Heart right ventricle (tissue), 16 donors: Measurements from ENCODE around the gene GFM1. TPM values are rescaled to one million over a fixed set of nuclear protein-coding genes. Genes with fewer than 3 reads are reported as not detected.

Source experiments
- ATAC-seq, 8 donors: fragments of 200-7000 bp; cut with Tn5 transposase; one replicate each; pipeline ENCODE4 v1.9.1; 2020; ENCODE audit warnings: mild to moderate bottlenecking in 8 of 8, moderate library complexity in 8 of 8, moderate number of reproducible peaks in 1 of 8
- DNase-seq, 2 donors: peaks; one replicate each; pipeline ENCODE4 v3.0.0-alpha.2; 2020
- H3K27ac ChIP-seq, 10 donors: fragments of 200-600 bp; sonication (generic) in 2 of 10; one replicate each; pipeline versions ENCODE4 v1.5.0 to v1.8.0; 2020 to 2022; ENCODE audit warnings: mild to moderate bottlenecking in 3 of 10
- H3K27me3 ChIP-seq, 7 donors: fragments of 200-600 bp; one replicate each; pipeline ENCODE4 v1.8.0; 2021 to 2022; ENCODE audit warnings: mild to moderate bottlenecking in 2 of 7
- H3K36me3 ChIP-seq, 9 donors: fragments of 200-600 bp; sonication (generic) in 1 of 9; one replicate each; pipeline versions ENCODE4 v1.5.0 to v1.8.0; 2020 to 2022; ENCODE audit warnings: mild to moderate bottlenecking in 2 of 9
- H3K4me1 ChIP-seq, 9 donors: fragments of 200-600 bp; sonication (generic) in 1 of 9; one replicate each; pipeline versions ENCODE4 v1.5.0 to v1.8.0; 2020 to 2022; ENCODE audit warnings: mild to moderate bottlenecking in 4 of 9
- H3K4me3 ChIP-seq, 10 donors: fragments of 200-600 bp; sonication (generic) in 2 of 10; one replicate each; pipeline versions ENCODE4 v1.5.0 to v1.8.0; 2020 to 2022; ENCODE audit warnings: mild to moderate bottlenecking in 7 of 10, moderate library complexity in 2 of 10
- H3K9me3 ChIP-seq, 11 donors: fragments of 200-600 bp in 10 of 11; sonication (generic) in 2 of 11; one replicate each; pipeline versions ENCODE4 v1.5.0 to v1.8.0; 2013 to 2022; ENCODE audit warnings: mild to moderate bottlenecking in 2 of 11, control low read depth in 1 of 11, moderate library complexity in 1 of 11
- WGBS, 2 donors: extraction: QIAGEN DNeasy Blood & Tissue Kit; methylation state at CpG; one replicate each; pipeline ENCODE4 v1.1.7; 2013; ENCODE audit warnings: inconsistent platforms in 1 of 2; 5-methylcytosine and 5-hydroxymethylcytosine counted together
- intact Hi-C, 10 donors: fragments of 100-400 bp; cut with DNase I; formaldehyde crosslinking; loops; one replicate each; pipeline versions ENCODE4 v1.11.1 to v1.14.2; 2022
- polyA plus RNA-seq, 2 donors: library from polyadenylated mRNA; stranded (reverse); fragments of 200-250 nt; gene quantifications; one replicate each; pipeline ENCODE4 v1.2.3, GENCODE V29; 2013
- total RNA-seq, 10 donors: library from RNA; stranded (reverse); fragmentation: NEBNext Ultra II Directional in 3 of 10; extraction: Animal tissue kit (Norgen Biotek cat#: 25700) in 3 of 10; gene quantifications; one replicate each; pipeline versions ENCODE4 v1.2.1 to v1.2.4, GENCODE V29; 2021 to 2023
- TF ChIP-seq, protein P1 (sequence below), 9 donors: fragments of 200-600 bp; sonication (generic) in 2 of 9; IDR thresholded peaks; one replicate each; pipeline versions ENCODE4 v1.5.0 to v1.8.0; 2021 to 2022; ENCODE audit warnings: antibody characterized with exemption in 9 of 9, mild to moderate bottlenecking in 5 of 9, moderate library complexity in 1 of 9
- donor health status: Arrhythmogenic right ventricular cardiomyopathy.
- donor health status: ischemic (EF 13 %, LVEDD 7.1; RV severe dilation, severe dysfunction).
- donor health status: healthy with polysubstance abuse.
- donor health status: DM: no; HTN: yes; CAD: no.
- donor health status: DM: no; HTN: no; CAD: no.
- donor health status: ischemic (EF 25% LVEDD 6.9; RV normal size, moderate dysfunction).
- donor health status: ischemic (EF 25% LVEDD 5.7; RV mildly dilated, moderate dysfunction).
- donor health status: healthy.
- donor health status: DM: yes; HTN: yes; CAD: no.
- donor health status: Ischemic cardiomyopathy.
- donor health status: ischemic (EF 35%, LVEDD 5.7; RV mildly dilated, moderate dysfunction).
- donor health status: nonischemic (EF 11% LVEDD 7.7; RV severe dilation, severe dysfunction).
- donor health status: DM: yes; HTN: yes; CAD: no.
- donor health status: PGD.
- donor health status: ischemic (EF 29% LVEDD 5.4; RV normal size, mild dysfunction).
- donor health status: nonischemic (EF 23%, LVEDD 6.1; RV moderate dilation, normal function).

Gene GFM1
- total and polyA plus RNA-seq, 12 donors: 15.1 to 86.4 (median 68.7) TPM

GRCh38 chr3:158700559-158700958, 56.2 kb downstream of the GFM1 start:
- Histone ChIP-seq H3K4me1 (peaks cover 0 to 42% (median 13%) of the 10 kb centered on the region in 9 donors), H3K27ac (peak overlapping the region in 1 of 10 donors; percentile 23), H3K4me3 (no peak overlapping the region), H3K27me3 (no peaks in the 10 kb centered on the region), H3K9me3 (no peaks in the 10 kb centered on the region), H3K36me3 (peaks cover 0 to 37% (median 8%) of the 10 kb centered on the region in 9 donors)
- TF ChIP-seq, protein P1, sequence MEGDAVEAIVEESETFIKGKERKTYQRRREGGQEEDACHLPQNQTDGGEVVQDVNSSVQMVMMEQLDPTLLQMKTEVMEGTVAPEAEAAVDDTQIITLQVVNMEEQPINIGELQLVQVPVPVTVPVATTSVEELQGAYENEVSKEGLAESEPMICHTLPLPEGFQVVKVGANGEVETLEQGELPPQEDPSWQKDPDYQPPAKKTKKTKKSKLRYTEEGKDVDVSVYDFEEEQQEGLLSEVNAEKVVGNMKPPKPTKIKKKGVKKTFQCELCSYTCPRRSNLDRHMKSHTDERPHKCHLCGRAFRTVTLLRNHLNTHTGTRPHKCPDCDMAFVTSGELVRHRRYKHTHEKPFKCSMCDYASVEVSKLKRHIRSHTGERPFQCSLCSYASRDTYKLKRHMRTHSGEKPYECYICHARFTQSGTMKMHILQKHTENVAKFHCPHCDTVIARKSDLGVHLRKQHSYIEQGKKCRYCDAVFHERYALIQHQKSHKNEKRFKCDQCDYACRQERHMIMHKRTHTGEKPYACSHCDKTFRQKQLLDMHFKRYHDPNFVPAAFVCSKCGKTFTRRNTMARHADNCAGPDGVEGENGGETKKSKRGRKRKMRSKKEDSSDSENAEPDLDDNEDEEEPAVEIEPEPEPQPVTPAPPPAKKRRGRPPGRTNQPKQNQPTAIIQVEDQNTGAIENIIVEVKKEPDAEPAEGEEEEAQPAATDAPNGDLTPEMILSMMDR (IDR thresholded peaks at IDR 0.05): no peak
- intact Hi-C loops: no loop called here
- ATAC-seq: peak in 3 of 8 donors; percentile 19 to 38 (median 35)
- DNase-seq: no peak

DNA sequence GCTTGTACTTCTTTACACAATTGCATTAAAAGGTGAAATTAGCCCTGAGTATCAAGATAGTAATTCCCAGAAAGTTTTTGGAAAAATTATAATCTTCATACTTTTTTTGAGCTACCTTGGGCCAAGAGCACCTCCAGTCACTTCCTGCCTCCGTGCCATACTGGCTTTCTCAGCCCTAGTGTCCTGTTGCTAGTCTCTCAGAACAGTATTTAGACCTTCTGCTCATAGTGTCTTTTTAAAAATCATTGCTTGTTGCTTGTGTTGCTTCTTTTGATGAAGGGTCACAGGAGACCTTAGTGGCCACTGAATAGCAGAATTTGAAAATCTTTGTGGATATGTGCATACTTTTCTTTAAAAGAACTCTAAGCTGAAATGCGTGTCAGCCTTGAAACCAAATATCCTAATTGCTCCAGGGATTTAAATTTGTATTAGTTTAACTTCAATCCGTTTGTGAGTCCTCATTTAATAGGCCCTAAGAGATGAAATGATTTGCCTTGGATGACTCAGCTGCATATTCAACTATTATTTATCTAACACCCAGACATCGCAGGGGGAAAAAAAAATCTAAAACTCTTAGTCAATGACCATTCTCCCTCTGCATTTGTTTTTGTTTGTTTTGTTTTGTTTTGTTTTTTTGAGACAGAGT, 57.2 kb downstream of the GFM1 start:
- DNase-seq (no peak), ATAC-seq (no peak)
- Histone ChIP-seq H3K9me3 (no peaks in the 10 kb centered on the region), H3K4me3 (no peak overlapping the region), H3K27ac (peak overlapping the region in 1 of 10 donors; percentile 23), H3K4me1 (peaks cover 0 to 42% (median 13%) of the 10 kb centered on the region in 9 donors), H3K27me3 (no peaks in the 10 kb centered on the region), H3K36me3 (peaks cover 0 to 33% (median 8%) of the 10 kb centered on the region in 9 donors)
- TF ChIP-seq, protein P1 (IDR thresholded peaks at IDR 0.05): no peak
- WGBS, 2 donors: 89 to 92% methylated on average over 4 of the region's 4 CpGs
- intact Hi-C loops: no loop called here

GRCh38 chr3:158702815-158703481, 58.6 kb downstream of the GFM1 start:
- Histone ChIP-seq H3K4me1 (peaks cover 0 to 42% (median 13%) of the 10 kb centered on the region in 9 donors), H3K27ac (peak overlapping the region in 1 of 10 donors; percentile 41), H3K9me3 (no peaks in the 10 kb centered on the region), H3K36me3 (peaks cover 0 to 32% (median 5%) of the 10 kb centered on the region in 9 donors), H3K4me3 (no peak overlapping the region), H3K27me3 (no peaks in the 10 kb centered on the region)
- 69 to 75% methylated on average over 4 of the region's 4 CpGs for WGBS, 2 donors
- TF ChIP-seq, protein P1 (IDR thresholded peaks at IDR 0.05): no peak
- intact Hi-C loops: no loop called here
- ATAC-seq (no peak), DNase-seq (no peak)

GRCh38 chr3:158703566-158703965, 59.2 kb downstream of the GFM1 start:
- DNase-seq: no peak
- Histone ChIP-seq H3K4me3 (no peak overlapping the region), H3K27me3 (no peaks in the 10 kb centered on the region), H3K27ac (peak overlapping the region in 1 of 10 donors; percentile 41), H3K36me3 (peaks cover 0 to 33% (median 0%) of the 10 kb centered on the region in 9 donors), H3K9me3 (no peaks in the 10 kb centered on the region), H3K4me1 (peaks cover 0 to 42% (median 13%) of the 10 kb centered on the region in 9 donors)
- TF ChIP-seq, protein P1 (IDR thresholded peaks at IDR 0.05): no peak
- intact Hi-C loops: no loop called here
- ATAC-seq: no peak
- WGBS, 2 donors: 73 to 92% methylated on average over 1 of the region's 1 CpG
